NCI-H82 treated with DMSO at 0.1 percent for 48 hours (cell line): Measurements from ENCODE around the gene MAGI1.

Experiments used
- DNase-seq: peaks from one replicate; lab custom pipeline; 2025; ENCODE audit not compliant: unreplicated experiment; lab: John Stamatoyannopoulos, UW

Gene MAGI1

DNA sequence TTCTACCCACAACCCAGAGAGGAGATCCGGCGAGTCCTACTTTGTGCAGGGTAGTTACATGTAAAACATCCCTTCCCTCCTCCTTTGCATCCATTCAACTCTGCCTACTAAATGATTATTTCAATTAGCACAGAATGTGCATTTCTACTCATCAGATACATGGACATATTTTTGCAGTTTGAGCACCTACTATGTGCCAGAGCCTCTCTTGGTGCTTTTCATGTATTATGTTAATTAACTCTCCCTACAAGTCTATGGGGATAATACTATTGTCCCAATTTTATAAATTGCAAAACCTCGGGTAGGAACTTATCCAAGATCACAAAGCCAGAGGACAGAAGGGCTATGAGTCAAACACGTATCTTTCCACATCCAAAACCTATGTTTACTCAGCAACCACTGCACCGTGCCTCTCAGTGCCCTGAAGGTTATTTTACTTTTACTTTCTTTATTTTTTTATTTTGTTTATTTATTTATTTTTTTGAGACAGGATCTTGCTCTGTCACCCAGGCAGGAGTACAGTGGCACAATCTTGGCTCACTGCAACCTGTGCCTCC lies 432.8 kb downstream of the MAGI1 start:
- DNase-seq, result no peak

DNA sequence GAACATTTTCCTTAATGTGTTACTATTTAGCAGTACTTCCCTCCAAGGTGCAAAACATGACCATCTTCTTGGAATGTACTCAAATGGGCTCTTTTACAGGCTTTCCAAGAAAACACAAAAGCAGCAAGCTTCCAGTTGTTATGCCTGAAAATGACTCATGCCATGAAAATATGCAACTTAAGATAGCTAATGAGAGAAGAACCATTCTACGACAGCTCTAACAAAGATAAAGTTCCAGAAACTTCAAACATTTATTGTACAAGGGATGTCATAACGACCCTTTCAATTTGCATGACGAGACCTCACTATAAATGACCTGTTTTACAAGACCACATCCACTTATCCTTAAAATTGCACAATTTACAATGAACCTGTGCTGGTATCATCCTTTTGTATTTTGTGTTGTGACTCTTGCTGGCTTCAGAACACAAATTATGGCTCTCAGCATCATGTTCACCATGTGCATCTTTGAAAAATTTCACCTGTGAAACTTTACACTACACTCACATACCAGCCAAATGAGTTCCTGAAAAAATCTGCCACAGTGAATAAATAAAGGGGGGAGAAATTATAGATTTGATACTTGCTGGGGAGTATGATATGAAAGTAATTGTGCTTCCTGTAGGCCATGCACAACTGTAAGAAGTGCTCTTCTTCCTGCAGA lies 433.7 kb downstream of the MAGI1 start:
- no peak for DNase-seq

DNA sequence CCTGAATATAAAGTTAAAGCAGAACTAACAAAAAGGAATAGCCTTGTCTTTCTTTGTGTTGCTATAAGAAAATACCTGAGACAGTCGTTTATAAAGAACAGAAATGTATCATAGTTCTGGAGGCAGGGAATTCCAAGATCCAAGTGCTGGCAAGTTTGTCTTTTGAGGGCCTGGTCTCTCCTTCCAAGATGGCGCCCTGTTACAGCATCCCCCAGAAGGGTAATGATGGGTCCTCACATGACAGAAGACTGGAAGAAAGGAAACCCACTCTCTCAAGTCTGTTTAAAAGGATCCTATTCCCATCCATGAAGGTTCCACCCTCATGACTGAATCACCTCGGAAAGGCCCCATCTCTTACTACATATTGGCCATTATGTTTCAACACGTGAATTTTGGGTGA lies 435.1 kb downstream of the MAGI1 start:
- DNase-seq, result no peak

DNA sequence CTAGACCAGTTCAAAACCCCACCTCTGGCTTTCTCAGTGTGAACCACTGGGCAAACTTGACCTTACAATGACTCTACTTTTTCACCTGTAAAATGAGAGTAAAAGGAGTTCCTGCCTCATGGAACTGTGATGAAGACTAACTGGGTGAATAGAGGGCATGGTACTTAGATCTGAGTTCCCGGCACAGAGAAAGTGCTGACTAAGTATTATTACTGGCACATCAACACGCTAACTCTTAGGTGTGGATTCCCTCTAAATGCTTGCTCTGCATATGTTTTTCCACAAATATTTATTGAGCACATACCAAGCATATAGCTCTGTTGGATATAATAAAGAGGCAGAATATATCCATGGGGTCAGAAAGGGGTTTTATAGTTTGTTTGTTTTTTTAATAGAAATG lies 437.8 kb downstream of the MAGI1 start:
- DNase-seq, result no peak

DNA sequence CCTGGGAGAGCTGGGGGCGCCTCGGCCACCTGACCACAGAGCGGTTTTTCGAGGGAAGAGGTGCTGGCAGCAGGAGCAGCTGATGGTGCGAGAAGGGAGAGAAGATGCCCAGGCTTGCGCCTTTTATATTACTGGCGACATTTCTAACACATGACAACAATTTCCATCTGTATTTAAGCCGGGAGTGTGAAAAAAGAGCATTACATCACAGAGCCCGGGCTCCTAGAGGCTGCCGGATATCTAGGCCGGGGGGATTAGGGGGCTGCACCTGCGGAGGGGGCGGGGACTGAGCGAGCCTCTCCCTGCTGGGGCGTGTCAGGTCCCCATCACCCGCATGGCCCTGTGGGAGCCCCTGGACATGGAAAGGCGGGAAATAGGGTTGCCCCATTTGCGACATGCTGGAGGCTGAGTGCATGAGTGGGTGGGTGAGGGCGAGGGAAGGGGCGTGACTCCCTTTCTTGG lies 440.7 kb downstream of the MAGI1 start:
- no peak for DNase-seq

DNA sequence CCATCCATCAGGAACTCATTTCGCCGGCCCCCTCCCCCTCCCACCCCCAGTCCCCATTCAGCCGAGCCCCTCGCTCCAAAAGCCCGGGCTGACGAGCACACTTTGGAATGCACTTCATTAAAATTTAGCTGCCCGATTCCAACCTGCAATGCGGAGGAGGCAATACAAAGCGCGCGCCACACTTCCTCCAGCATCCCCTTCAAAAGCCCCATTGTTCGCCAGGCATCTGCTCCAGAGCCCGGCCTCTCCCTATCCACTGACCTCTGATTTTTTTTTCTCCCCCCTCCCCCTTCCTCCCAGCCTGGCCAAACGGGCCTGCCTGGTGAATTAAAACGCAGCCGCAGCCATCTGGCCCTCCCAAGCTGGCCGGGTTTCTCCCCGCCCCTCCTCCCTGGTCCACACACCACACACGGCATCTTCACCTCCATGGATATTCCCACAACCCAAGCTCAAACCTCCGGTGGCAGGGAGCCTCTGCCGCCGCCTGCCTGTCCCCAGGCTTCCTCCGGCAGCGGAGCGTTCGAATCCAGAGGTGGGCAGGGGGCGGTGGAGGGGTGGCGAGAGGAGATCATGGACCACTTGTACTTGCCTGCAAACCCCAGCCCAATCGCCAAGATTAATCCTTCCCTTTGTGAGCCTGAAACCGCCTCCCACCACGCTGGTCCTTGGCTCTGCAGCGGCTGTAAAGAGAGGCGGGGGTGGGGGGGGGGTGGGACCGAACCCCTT lies 441.3 kb downstream of the MAGI1 start:
- DNase-seq, result peak; percentile 43

DNA sequence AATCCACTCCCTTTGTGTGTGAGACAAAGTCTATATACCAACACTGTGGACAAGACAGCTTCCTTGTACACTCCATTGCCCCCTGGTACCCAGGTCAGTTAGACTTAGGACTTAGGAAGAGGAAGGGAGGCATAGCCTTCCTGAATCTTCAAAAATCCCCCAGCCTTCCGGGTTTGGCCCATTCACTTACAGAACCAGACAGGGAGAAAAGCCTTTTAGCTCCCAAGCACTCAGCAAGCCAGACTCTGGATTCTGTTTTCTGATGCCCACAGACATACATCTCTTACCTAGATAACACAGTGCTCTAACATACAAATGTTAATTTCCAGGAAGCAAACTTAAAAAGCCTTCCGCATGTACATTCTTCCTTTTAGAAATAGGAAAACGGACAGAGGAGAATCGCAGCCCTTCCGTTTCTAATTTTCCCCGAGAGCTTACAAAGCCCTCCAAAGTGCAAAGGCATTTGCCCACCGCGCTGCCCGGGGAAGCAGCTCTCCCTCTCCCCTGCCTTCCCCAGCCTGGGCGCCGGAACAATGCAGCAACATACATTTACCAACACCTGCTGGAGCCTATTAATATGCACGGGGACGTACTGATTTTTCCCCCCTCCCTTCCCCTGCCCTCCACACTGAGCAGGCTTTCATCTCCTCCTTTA lies 442.0 kb downstream of the MAGI1 start:
- peak; percentile 24 for DNase-seq

DNA sequence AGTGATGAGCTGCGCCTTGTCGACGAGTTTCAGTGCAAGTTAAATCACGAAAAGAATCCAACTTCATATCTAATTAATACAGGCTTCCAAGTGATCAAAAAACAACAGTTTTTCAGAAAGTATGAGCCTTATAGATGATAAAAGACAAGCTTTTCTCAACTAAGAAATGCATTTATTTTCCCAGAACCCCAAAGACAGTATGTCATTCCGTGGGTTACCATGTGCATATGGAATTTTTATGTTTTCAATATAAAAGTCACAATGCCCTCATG lies 442.8 kb downstream of the MAGI1 start:
- no peak for DNase-seq

DNA sequence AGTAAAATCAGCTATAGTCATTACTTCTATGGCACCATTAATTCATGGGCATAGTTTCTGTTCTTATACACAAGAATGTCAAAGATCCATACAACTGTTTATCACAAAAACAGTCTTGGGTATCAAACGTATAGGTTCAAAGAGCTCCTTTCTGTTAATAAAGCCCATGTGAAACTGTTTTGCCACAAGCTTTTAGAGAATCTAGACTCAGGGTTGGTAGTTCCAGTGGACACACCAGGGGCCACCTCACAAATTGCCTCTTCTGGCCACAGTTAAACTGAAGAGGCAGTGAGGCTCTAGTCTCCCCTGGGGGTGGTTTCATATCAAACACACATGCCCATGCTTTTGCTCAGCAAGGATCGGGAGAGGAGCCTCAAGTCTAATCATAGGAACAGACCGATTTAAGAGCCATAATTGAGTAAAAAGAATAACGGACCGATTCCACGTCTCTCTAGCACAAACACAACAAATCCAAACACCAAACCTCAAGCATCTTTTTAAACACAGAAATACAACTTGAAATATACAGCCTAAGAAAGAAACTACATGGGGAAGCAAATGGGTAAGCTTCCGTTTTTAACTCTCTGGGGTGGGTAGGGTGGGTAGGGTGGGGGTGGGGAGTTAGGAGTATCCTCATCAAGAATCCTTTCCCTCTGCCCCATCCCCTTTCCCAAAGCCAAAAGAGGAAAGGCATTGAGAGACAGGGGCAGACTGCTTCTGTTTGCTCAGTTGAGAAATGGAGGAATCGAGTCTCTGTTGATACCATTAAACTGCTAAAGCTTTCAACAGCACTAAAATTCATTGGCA lies 443.3 kb downstream of the MAGI1 start:
- no peak for DNase-seq

DNA sequence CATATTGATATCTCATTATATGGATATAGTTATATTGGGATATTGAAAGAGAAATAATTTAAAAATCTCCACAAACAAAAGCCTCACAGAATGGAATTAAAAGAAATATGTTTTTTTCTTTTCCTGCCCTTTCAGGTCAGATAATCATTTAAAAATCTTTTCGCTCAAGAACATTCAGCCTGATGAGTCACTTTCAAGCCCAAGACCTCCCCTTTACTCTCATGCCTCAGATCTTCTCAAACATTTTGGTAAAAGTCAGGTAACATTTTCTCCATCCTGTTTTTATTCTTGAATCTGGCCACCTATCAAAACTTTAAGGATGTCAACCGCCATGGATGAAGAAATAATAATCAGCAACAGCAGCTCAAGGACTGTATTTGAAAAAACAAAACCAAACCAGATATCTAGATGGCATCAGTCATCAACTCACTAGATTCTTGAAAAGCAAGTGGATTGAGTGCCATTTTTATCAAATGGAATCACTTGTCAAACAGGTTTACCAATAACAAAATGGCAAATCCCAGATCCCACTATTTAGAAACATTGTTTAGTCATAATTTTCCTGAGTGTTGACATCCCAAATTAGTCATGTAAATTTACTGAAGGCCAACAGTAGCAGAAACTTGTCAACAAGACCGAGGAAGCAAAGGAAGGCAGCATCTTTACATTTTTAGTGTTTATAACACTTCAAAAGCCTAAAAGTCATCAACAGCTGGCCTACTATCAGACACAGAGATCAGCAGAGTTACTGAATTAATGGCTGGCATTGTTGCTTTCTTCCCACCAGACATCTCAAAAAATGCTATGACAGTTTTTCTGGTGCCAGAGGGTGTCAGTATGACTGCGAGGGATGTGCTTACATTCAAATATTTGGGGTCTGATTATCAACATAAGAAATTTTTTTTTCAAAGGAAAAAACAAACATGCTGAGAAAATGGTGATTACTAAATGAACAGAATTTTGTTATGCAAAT lies 444.7 kb downstream of the MAGI1 start:
- no peak for DNase-seq

DNA sequence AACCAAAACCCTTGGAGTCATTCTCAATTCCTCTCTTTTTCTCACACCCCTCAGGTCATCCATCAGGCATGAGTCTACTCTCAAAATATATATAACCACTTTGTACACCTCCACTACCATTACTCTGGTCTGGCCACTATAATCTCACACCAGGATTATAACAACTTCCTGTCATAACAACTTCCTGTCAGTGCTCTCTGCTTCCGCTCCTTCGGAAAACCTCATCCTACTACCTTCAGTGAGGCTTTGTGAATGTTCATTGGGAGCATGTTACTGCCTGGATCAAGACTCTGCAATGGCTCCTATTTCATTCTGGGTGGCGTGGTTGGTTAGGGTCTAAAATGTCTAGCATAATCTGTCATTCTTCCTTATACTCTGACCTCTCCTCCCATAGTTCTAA lies 447.4 kb downstream of the MAGI1 start:
- DNase-seq, result no peak

DNA sequence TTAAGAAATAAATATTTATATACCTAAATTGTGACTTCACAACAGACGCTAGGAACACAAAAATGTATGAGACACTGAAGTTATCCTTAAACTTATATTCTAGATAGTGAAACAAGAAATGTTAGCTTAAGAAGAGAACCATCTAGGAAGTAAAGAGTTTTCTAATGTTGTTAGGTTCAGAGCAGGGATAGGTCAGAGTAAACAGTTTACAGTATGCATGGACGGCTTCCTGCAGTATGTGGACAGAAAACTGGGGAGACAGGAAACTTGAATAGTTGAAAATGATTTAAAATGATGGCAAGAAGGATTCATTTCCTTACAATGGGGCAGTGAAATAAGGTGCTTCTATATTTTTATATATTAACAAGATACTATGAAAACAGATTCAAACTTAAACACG lies 449.8 kb downstream of the MAGI1 start:
- no peak for DNase-seq

DNA sequence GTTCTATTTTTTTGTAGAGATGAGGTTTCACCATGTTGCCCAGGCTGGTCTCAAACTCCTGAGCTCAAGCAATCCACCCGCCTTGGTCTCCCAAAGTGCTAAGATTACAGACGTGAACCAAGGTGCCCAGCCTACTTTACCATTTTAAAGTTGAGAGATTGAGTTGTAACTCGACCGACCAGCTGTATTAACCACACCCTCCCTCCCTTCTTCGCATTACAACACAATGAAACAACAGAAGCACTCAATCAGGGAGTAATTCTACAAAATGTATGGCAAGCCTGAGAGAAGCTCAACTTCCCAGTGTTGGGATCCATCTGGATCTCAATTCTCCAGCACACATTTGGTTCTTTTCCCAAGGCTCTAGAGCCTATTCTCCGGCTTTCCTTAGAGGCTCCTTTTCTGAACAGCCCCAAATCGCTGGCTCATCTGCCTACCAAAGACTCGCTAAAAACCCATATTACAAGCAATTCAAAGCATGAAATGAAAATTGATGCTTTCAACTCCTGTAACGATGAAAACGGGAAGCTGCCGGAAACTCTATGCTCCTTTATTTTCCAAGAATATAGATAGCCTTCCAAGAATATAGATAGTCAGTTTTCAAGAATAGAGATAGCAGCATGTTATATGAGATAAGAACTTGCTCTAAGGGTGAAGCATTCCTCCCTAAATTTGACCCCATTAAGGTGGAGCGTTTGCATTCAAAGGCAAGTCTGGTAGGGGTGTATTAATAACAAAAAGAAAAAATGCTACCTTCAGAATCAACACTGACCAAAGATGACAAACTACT lies 450.9 kb downstream of the MAGI1 start:
- DNase-seq, result no peak

DNA sequence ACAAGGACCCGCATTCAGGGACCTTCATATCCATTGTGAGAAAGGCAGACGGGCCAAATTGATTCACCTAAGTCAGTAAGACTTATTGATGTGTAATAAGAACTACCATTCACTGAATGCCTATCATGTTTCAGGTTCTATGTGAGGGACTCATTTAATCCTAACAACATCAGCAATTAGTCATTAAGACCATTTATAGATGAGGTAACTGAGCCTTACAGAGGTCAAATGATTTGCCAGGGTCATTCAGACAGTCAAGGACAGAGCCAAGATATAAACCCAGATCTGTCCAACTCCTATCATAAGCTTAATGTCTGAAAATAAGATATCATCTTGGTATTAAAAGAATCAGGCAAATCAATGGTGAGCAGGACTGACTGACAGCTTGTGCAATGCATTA lies 453.8 kb downstream of the MAGI1 start:
- DNase-seq, result no peak

DNA sequence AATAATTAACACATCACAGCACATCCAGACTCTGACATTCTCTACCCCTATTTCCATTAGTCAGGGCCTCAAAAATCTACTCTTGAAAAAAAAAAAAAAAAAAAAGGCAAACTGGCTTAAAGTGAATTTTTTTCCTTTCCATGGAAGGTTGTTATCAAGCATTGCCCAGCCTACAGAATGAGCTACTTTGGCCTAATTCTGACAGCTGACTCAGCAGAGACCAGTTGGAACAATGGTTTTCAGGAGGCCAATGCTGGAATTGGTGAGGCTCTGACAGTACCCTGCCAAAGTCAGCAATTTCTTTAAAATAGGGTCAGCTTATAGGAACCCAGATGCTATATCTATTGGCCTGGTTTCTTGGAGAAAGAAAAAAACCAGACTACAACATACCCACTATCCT lies 454.7 kb downstream of the MAGI1 start:
- DNase-seq, result no peak

DNA sequence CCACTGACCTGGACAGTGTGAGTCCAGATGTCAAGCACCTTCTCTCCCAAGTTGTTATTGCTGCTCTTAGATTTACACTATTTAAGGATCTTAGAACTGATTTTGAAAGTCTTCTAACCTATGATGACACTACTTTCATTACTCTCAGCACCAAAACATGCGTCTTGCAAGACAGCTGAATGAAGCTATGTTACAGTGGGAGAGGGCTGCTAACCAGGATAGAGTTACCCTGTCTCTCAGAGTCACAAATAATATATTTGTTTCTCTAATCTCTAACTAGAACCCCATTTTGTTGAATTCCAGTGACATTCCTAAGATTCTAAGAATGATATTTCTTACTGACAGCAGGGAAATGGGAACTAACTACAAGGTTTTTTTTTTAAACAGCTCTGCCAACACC lies 455.5 kb downstream of the MAGI1 start:
- no peak for DNase-seq

DNA sequence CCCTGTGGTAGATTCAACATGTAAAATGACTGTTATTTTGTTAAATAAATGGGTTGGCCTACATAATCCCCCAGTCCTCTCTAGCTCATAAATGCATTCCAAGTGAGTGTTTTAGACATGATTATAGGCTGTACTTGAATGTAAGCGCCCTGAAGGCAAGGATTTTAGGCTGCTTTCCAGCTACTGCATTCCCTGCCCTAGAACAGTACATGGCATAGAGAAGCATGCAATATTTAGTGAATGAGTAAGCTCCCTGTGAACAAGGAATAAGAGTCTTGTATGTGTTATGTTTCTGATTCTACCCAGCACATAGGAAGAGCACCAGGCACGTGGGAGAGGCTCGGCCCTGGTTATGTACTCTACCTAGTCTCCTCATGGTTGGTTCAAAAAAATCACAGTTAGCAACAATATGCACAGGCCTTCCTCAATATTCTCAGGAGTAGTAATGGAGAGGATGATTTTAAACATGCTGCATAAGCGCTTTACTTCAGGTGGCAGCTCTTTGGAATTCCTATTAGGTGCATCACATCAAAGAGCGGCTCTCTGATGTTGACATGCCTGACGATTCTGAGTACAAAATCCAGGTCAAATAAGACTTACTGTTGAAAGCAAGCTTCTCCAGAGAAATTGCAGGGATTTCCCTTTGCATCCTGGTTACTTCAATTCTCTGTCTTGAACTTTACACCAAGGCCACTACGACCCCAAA lies 456.6 kb downstream of the MAGI1 start:
- DNase-seq, result no peak

DNA sequence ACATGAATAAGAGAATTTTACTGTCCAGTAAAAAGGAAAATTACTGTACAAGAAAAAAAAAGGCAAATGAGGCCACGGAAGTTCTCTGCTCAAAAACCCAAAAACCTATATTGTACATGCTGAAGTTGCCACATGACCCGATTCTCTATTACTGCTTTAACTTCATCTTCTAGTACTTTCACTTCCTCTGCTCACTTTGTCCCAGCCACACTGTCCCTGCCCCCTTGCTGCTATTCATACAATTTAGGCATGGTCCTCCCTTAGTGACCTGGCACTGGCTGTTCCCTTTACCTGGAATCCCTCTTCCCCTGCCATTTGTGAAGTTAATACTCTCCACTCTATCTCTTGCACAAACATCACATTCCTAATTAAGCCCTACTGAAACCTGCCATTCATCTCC lies 457.4 kb downstream of the MAGI1 start:
- DNase-seq, result no peak

DNA sequence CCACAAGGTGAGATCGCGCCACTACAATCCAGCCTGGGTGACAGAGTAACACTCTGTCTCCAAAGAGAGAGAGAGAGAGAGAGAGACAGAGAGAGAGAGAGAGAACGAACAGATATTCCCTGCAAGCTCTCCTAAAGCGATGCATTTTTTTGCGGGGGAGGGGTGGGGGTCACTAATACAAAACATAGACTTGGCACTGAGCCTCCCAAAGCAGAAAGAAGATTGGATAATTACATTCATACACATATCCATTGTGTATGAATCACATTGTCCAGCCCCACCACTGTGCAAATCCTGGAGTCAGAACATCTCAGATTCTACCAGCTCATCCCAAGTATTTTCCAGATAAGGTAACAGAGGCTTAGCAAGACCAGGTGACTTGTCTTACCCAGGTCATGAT lies 459.9 kb downstream of the MAGI1 start:
- DNase-seq, result no peak
